Measurements from ENCODE around the gene ZNF839.

GRCh38 chr14:102317564-102318248, 1.8 kb upstream of the ZNF839 start:
- TF ChIP-seq, protein P1, sequence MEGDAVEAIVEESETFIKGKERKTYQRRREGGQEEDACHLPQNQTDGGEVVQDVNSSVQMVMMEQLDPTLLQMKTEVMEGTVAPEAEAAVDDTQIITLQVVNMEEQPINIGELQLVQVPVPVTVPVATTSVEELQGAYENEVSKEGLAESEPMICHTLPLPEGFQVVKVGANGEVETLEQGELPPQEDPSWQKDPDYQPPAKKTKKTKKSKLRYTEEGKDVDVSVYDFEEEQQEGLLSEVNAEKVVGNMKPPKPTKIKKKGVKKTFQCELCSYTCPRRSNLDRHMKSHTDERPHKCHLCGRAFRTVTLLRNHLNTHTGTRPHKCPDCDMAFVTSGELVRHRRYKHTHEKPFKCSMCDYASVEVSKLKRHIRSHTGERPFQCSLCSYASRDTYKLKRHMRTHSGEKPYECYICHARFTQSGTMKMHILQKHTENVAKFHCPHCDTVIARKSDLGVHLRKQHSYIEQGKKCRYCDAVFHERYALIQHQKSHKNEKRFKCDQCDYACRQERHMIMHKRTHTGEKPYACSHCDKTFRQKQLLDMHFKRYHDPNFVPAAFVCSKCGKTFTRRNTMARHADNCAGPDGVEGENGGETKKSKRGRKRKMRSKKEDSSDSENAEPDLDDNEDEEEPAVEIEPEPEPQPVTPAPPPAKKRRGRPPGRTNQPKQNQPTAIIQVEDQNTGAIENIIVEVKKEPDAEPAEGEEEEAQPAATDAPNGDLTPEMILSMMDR (IDR thresholded peaks at IDR 0.05; ENCODE audit: low read depth, low read length) = peak; percentile 37
- TF ChIP-seq MYC (IDR thresholded peaks at IDR 0.05; ENCODE audit: low read depth, low read length) = no peak
- no peak for TF ChIP-seq POLR2A (IDR thresholded peaks at IDR 0.05; ENCODE audit: extremely low read depth, insufficient read length)

Data from NB4 (cell line).